Uterus (tissue), 2 donors: ENCODE data around the gene VAMP1.

Experiments
- POLR2A ChIP-seq, 2 donors: fragments of 450-650 bp; IDR thresholded peaks; one replicate each; pipeline ENCODE4 v1.6.1; 2016; ENCODE audit warnings: antibody characterized with exemption in 2 of 2, mild to moderate bottlenecking in 1 of 2, moderate library complexity in 1 of 2
- TF ChIP-seq, protein P1 (sequence below), 4 experiments: fragments of 200-600 bp in 2 of 4; fragments of 450-650 bp in 2 of 4; sonication (generic) in 2 of 4; IDR thresholded peaks; one replicate each; pipeline ENCODE4 v1.5.1; 2016 to 2019; ENCODE audit warnings: antibody characterized with exemption in 4 of 4, mild to moderate bottlenecking in 2 of 4, moderate library complexity in 1 of 4

DNA sequence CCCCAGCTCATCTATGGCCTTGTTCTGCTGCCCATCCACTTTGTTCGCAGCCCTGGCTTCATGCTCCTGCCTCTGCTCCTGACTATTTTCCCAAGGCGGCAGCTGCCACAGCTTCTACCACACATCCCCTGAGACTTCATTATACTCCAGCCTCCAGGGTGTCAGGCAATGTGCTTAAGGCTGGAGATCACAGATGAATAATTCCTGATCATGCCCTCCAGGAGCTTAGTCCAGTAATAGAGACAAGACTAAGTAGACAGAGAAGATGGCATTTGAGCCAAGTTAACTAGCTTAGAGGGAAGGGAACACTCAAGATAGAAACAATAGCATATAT lies 11.5 kb downstream of the VAMP1 start:
- TF ChIP-seq, protein P1, sequence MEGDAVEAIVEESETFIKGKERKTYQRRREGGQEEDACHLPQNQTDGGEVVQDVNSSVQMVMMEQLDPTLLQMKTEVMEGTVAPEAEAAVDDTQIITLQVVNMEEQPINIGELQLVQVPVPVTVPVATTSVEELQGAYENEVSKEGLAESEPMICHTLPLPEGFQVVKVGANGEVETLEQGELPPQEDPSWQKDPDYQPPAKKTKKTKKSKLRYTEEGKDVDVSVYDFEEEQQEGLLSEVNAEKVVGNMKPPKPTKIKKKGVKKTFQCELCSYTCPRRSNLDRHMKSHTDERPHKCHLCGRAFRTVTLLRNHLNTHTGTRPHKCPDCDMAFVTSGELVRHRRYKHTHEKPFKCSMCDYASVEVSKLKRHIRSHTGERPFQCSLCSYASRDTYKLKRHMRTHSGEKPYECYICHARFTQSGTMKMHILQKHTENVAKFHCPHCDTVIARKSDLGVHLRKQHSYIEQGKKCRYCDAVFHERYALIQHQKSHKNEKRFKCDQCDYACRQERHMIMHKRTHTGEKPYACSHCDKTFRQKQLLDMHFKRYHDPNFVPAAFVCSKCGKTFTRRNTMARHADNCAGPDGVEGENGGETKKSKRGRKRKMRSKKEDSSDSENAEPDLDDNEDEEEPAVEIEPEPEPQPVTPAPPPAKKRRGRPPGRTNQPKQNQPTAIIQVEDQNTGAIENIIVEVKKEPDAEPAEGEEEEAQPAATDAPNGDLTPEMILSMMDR (IDR thresholded peaks at IDR 0.05) = no peak
- no peak for TF ChIP-seq POLR2A (IDR thresholded peaks at IDR 0.05)
